HK-2 (cell line): ENCODE results near the gene KLHL17.
"Not testable (repeated sequence)": the region's sequence is repeated elsewhere in the genome, so short reads cannot be mapped to it uniquely, and the experiment has no call there.

Experiments used
- DNase-seq: peaks from one replicate; pipeline ENCODE4 v3.0.0-alpha.2; 2018; ENCODE audit not compliant: unreplicated experiment

Gene KLHL17

GRCh38 chr1:936348-937264 is 23.8 kb upstream of the KLHL17 start:
- DNase-seq = no peak

- no peak for DNase-seq
Measured at GRCh38 chr1:937521-937920, 22.9 kb upstream of the KLHL17 start.

GRCh38 chr1:938088-938683 is 22.2 kb upstream of the KLHL17 start:
- peak; percentile 89 for DNase-seq

- DNase-seq = no peak
Measured at GRCh38 chr1:938711-939489, 21.5 kb upstream of the KLHL17 start.

GRCh38 chr1:939511-940106 is 20.8 kb upstream of the KLHL17 start:
- DNase-seq = no peak

GRCh38 chr1:940107-941014 is 20.0 kb upstream of the KLHL17 start:
- peak; percentile 89 for DNase-seq

GRCh38 chr1:941015-941587 is 19.3 kb upstream of the KLHL17 start:
- DNase-seq = no peak

GRCh38 chr1:941588-942383 is 18.6 kb upstream of the KLHL17 start:
- peak; percentile 82 for DNase-seq

- no peak for DNase-seq
Measured at GRCh38 chr1:942411-942821, 18.0 kb upstream of the KLHL17 start.

- no peak for DNase-seq
Measured at GRCh38 chr1:942864-943533, 17.4 kb upstream of the KLHL17 start.

GRCh38 chr1:943545-944340 is 16.6 kb upstream of the KLHL17 start:
- no peak for DNase-seq

- no peak for DNase-seq
Measured at GRCh38 chr1:944341-945325, 15.8 kb upstream of the KLHL17 start.

- no peak for DNase-seq
Measured at GRCh38 chr1:945688-946556, 14.5 kb upstream of the KLHL17 start.

GRCh38 chr1:946811-947210 is 13.6 kb upstream of the KLHL17 start:
- DNase-seq = not testable (repeated sequence)

GRCh38 chr1:947958-948357 is 12.4 kb upstream of the KLHL17 start:
- no peak for DNase-seq

GRCh38 chr1:950268-950667 is 10.1 kb upstream of the KLHL17 start:
- no peak for DNase-seq
